Activated naive CD4-positive, alpha-beta T cell treated with anti-CD3 and anti-CD28 coated beads, Interleukin-2, amount 50 U/mL, for 16 hours (primary cell): ENCODE data around the gene POU2F3.

ENCODE experiments used
- DNase-seq: peaks from one replicate; pipeline ENCODE4 v3.0.0-alpha.2; 2020

Gene POU2F3

DNA sequence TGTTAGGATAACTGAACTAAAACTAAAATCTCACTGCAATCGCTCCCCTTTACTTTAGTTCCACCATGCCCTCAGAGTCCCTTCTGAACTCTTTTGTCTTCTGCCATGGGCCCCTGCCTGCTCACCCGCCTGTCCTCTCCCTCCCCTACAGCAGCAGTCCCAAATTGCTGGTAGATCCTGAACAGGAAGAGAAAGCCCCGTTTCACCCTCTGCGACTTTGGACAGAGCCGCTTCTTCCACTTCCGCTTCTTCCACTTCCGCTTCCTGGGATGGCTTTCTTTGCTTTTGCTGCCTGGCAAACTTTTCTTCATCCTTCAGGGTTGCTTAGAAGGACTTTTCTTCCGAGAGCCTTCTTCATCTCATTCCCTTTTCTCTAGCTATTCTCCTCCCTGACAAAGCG, 49.5 kb downstream of the POU2F3 start:
- no peak for DNase-seq

DNA sequence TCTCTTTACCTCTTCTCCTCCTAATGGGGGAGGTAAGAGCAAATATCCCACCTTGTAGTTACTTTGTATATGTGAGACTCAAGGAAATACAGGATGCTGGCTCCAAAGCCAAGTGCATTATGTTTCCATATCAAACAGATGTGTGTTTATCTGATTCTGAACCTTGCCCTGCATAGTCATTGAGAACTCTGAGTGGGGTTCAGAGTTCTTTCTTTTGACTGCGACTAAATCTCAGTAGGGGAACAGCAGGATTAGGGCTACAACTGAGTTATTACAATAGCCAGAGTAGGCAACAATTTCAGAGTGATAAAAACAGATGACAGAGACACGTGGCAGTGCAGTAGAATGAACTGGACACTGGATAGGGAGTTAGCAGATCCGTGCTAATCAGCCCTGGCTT, 51.0 kb downstream of the POU2F3 start:
- no peak for DNase-seq

DNA sequence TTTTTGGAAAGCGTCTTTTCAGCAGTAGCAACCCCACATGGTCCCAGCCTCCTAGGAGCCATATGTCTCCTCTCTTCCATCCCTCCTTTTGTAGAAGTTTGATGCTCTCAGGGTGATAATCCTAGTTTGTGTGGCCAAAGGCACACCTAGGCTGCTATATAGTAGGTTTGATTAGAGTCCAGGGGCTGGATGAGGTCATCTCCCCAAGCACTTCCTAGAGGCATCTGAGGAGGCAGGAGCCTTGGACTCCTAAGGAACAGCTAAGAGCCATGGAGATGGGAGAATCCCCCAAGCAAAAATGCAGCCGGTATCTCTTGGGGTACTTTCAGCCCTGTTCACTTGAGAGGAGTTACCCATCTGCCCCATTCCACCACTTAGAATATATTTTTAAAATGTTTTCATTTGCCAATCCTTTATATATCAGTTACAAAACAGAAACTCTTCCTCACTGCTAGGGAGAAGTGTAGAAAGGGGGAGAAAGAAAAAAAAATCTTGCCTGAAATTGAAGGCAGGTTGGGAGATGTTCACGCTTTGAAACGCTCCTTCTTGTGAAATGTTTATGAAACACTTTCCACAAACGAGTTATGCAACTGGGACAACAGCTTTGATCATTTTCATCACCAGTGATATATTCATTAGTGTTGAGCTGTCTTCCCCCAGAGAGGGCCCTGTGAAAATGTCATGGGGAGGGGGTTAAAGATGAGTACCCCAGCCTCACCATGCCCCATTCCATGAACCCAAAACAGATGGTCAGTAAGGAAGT, 53.3 kb downstream of the POU2F3 start:
- DNase-seq = no peak

DNA sequence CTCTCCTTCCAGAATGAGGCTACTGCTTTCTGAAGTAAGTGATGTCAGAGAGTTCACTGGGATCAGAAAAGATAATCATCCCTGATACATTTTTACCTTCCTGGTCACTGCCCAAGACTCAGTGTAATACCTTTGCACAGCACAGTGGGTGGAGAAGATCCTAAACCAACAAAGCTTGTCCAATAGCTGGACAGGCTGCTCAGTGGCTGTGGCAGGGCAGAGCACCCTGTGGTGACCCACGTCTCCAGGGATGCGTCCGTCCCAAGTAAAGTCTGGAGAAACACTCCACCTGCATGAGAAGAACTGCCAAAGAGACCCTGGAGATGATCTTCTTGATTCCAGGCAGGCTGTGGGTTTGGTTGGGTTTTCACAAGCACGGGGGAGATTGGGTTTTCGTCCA, 54.2 kb downstream of the POU2F3 start:
- DNase-seq = no peak

GRCh38 chr11:120295099-120295498, 55.2 kb downstream of the POU2F3 start:
- DNase-seq = no peak

GRCh38 chr11:120296554-120296953, 56.6 kb downstream of the POU2F3 start:
- no peak for DNase-seq

DNA sequence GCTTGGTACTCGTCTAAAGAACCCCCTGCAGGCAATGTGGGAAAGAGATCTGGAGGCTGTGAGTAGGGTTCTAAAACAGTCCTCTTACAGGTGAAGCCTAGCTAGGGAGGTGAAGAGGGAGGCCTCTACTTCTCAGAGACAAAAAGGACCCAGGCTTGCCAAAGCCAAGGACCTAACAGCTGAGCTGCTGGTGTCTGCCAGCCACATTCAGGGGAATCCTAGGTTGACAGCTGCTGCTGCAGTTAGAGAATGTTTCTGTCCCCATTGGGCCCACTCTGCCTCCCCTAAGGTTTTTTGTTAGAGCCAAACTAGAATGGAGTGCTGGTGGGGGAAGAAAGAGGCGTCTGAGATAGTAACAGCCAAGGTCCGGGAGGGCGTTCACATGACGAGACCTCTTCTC, 58.5 kb downstream of the POU2F3 start:
- no peak for DNase-seq

- no peak for DNase-seq
Observed at GRCh38 chr11:120302001-120302805, 62.3 kb downstream of the POU2F3 start.

- peak; percentile 64 for DNase-seq
Observed at GRCh38 chr11:120303004-120303637, 63.2 kb downstream of the POU2F3 start.

GRCh38 chr11:120304526-120304925, 64.6 kb downstream of the POU2F3 start:
- DNase-seq = no peak

DNA sequence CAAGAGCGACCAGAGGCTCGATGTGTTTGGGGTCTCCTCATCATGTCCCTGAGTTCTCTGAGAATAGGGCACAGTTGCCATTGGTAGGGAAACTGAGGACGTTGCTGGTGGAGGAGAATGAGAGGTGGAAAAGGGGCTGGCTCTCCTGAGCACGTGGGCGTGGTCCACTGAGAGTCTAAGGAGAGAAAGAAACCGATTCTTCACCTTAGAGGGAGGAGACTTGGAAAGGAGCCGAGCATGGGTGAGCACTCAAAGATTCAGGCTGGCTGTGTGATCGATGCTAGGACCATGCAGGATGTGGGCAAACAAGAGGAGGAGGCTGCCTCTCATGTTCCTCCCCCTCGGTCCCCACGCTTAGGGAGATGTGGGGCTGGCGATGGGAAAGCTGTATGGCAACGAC, 65.3 kb downstream of the POU2F3 start:
- DNase-seq = no peak

- DNase-seq = no peak
Observed at GRCh38 chr11:120306519-120307242, 66.7 kb downstream of the POU2F3 start.

- no peak for DNase-seq
Observed at GRCh38 chr11:120307476-120307875, 67.5 kb downstream of the POU2F3 start.

GRCh38 chr11:120308081-120308480, 68.1 kb downstream of the POU2F3 start:
- DNase-seq = no peak

- no peak for DNase-seq
Observed at GRCh38 chr11:120310870-120311269, 70.9 kb downstream of the POU2F3 start.

DNA sequence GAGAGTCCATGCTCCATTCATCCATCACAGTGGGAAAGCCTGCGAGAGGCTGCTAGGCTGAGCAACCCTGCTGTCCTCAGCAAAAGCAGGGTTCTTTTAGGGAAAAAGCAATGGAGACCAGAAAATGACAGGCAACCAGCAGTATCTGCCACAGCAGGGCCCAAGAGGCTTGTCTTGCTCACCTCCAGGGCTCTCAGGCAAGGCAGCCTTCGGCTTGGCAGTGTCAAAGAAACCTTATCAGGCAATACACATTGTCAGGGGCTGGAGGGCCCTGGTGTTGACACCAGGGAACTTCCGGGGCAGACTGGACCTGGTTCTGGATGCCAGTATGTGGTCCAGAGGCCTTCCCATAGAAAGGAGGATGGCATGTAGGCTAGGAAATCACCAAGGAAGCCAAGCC, 74.9 kb downstream of the POU2F3 start:
- DNase-seq = no peak

GRCh38 chr11:120316880-120317688, 77.1 kb downstream of the POU2F3 start:
- no peak for DNase-seq

- DNase-seq = no peak
Observed at GRCh38 chr11:120317689-120318480, 77.9 kb downstream of the POU2F3 start.

- DNase-seq = no peak
Observed at GRCh38 chr11:120318906-120319305, 79.0 kb downstream of the POU2F3 start.

GRCh38 chr11:120324932-120325810, 85.2 kb downstream of the POU2F3 start, which contains the start of gene TLCD5:
Gene TLCD5 (plus strand): TSS chr11:120325299. CDS start chr11:120327442, 2,143 bp downstream.
- peak; percentile 36 for DNase-seq
